ENCODE measurements around the gene TIAM1. TPM values are rescaled to one million over a fixed set of nuclear protein-coding genes. Genes with fewer than 3 reads are reported as not detected.

Gene TIAM1
- total and polyA plus RNA-seq, 7 donors: 0.21 to 1.7 (median 0.75) TPM

GRCh38 chr21:31176725-31177124, 167.3 kb downstream of the TIAM1 start:
- H3K4me1 ChIP-seq: no peaks in the 10 kb centered on the region
- H3K36me3 ChIP-seq (ENCODE audit: insufficient read depth in 1 of 2, low read depth in 1 of 2): no peaks in the 10 kb centered on the region
- DNase-seq (no peak), ATAC-seq (no peak)
- intact Hi-C loops (cut with DNase I): no loop called here
- H3K27ac ChIP-seq: no peak overlapping the region
- no peak overlapping the region for H3K4me3 ChIP-seq
- no peaks in the 10 kb centered on the region for H3K9me3 ChIP-seq
- no peaks in the 10 kb centered on the region for H3K27me3 ChIP-seq (ENCODE audit: insufficient read depth in 3 of 3, low read length in 2 of 3)
- WGBS, 3 donors: 84 to 95% (median 91%) methylated on average over 4 of the region's 4 CpGs
- no peak for TF ChIP-seq CTCF (IDR thresholded peaks at IDR 0.05)

DNA sequence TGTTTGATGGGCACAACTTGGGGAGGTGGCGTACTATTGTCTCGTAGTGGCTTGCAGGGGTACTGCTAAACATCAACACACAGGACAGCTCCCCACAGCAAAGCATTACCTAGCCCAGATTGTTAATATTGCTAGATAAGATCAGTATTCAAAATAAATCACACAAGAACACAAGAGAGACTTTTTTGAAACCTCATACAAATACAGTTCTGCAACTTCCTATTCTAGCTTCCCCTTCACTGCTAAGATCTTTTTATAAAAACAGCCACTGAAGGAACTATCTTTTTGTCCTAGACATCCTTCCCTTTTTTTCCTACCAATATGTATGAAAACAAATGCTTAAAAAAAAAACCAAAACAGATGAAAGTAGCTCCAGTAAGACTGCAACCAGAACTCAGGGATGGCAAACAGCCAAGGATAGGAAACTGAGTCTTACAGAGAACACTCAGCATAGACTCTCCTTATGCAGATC, 167.9 kb downstream of the TIAM1 start:
- H3K4me3 ChIP-seq: no peak overlapping the region
- 77 to 88% (median 86%) methylated on average over 2 of the region's 2 CpGs for WGBS, 3 donors
- H3K9me3 ChIP-seq: no peaks in the 10 kb centered on the region
- no peaks in the 10 kb centered on the region for H3K27me3 ChIP-seq (ENCODE audit: insufficient read depth in 3 of 3, low read length in 2 of 3)
- no peak for TF ChIP-seq CTCF (IDR thresholded peaks at IDR 0.05)
- no peak overlapping the region for H3K27ac ChIP-seq
- ATAC-seq: no peak
- H3K4me1 ChIP-seq: no peaks in the 10 kb centered on the region
- no peaks in the 10 kb centered on the region for H3K36me3 ChIP-seq (ENCODE audit: insufficient read depth in 1 of 2, low read depth in 1 of 2)
- intact Hi-C loops (cut with DNase I): no loop called here
- no peak for DNase-seq

GRCh38 chr21:31173881-31174555, 170.0 kb downstream of the TIAM1 start:
- intact Hi-C loops (cut with DNase I): no loop called here

GRCh38 chr21:31172328-31172727, 171.7 kb downstream of the TIAM1 start:
- TF ChIP-seq CTCF (IDR thresholded peaks at IDR 0.05): no peak
- DNase-seq (no peak), ATAC-seq (no peak)
- H3K36me3 ChIP-seq (ENCODE audit: insufficient read depth in 1 of 2, low read depth in 1 of 2): no peaks in the 10 kb centered on the region
- no peaks in the 10 kb centered on the region for H3K9me3 ChIP-seq
- intact Hi-C loops (cut with DNase I): no loop called here
- H3K4me1 ChIP-seq: no peaks in the 10 kb centered on the region
- WGBS, 3 donors: 63 to 71% (median 70%) methylated on average over 6 of the region's 6 CpGs
- no peak overlapping the region for H3K4me3 ChIP-seq
- no peak overlapping the region for H3K27ac ChIP-seq
- no peaks in the 10 kb centered on the region for H3K27me3 ChIP-seq (ENCODE audit: insufficient read depth in 3 of 3, low read length in 2 of 3)

More at GRCh38 chr21:31173881-31174555, 170.0 kb downstream of the TIAM1 start:
- Histone ChIP-seq H3K4me1 (no peaks in the 10 kb centered on the region), H3K9me3 (no peaks in the 10 kb centered on the region), H3K27ac (peak overlapping the region; percentile 1), H3K4me3 (no peak overlapping the region), H3K36me3 (ENCODE audit: insufficient read depth in 1 of 2, low read depth in 1 of 2) (no peaks in the 10 kb centered on the region), H3K27me3 (ENCODE audit: insufficient read depth in 3 of 3, low read length in 2 of 3) (no peaks in the 10 kb centered on the region)
- DNase-seq (no peak), ATAC-seq (peak in 1 of 4 donors; percentile 37)
- 38 to 44% (median 41%) methylated on average over 25 of the region's 25 CpGs for WGBS, 3 donors
- TF ChIP-seq CTCF (IDR thresholded peaks at IDR 0.05): no peak

Measured in psoas muscle (tissue), 8 donors.